ENCODE data around the gene ICAM2.

The ICAM2 gene

DNA sequence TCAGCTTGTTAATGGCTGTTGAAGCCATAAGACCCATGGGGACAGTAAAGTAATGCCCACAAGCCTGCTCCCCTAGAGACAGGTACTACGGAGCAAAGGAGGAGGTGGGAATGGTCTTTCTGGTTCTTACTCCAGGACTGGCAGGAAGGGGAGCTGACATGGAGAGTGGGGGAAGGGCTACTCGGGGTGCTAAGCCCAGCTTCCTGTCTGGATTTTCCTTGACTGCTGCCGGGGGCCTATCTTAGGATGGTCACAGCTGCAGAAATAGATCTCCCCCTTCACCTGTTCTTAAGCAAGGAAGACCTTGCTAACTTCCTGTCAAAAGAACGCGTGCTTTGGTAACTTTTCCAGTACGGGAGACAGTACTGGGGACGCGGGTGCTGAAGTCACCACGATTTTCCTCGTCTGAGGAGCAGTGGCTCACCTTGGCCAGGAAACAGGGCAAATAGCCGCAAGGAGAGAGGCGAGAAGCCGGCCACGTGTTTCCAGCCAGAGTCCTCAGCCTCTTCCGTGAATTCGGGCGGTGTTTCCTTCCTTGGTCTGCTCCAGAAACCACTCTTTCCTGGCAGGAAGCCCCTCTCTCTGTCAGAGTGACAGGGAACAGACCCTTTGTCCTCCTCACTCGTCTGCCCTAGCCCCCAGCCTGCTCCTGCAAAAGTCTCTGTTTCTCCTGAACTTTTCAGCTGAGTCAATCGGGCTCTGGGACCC lies 22.9 kb downstream of the ICAM2 start:
- TF ChIP-seq, protein P1, sequence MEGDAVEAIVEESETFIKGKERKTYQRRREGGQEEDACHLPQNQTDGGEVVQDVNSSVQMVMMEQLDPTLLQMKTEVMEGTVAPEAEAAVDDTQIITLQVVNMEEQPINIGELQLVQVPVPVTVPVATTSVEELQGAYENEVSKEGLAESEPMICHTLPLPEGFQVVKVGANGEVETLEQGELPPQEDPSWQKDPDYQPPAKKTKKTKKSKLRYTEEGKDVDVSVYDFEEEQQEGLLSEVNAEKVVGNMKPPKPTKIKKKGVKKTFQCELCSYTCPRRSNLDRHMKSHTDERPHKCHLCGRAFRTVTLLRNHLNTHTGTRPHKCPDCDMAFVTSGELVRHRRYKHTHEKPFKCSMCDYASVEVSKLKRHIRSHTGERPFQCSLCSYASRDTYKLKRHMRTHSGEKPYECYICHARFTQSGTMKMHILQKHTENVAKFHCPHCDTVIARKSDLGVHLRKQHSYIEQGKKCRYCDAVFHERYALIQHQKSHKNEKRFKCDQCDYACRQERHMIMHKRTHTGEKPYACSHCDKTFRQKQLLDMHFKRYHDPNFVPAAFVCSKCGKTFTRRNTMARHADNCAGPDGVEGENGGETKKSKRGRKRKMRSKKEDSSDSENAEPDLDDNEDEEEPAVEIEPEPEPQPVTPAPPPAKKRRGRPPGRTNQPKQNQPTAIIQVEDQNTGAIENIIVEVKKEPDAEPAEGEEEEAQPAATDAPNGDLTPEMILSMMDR (IDR thresholded peaks at IDR 0.05) = no peak

DNA sequence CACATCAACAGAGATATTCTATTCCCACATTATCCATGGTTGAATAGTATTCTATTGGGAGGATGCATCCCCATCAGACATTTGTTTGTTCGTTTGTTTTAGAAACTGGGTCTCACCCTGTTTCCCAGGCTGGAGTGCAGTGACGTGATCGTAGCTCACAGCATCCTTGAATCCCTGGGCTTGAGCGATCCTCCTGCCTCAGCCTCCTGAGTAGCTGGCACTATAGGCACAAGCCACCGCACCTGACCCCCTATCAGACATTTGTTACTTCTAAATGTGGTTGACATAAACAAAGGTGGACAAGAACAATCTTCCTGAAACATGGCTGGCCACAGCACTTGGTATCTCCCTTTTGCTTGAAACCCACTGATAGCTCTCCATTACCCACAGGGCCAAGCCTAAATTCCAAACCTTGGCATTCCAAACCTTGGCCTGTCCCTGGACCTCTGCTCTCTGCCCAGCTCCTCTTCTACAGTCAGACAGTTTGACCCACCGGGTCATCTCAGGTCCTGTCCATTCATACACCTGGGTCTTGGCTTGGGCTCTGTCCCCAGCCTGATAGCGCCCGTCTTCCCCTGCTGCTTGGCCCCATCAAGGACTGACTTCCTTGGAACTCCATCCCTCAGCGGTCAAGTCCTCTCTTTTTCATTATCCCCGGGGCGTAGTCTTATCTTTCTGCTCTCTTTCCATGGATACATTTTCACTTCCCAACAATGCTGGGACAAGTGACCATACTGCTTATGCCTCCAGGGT lies 23.8 kb downstream of the ICAM2 start:
- TF ChIP-seq, protein P1 (IDR thresholded peaks at IDR 0.05) = no peak

DNA sequence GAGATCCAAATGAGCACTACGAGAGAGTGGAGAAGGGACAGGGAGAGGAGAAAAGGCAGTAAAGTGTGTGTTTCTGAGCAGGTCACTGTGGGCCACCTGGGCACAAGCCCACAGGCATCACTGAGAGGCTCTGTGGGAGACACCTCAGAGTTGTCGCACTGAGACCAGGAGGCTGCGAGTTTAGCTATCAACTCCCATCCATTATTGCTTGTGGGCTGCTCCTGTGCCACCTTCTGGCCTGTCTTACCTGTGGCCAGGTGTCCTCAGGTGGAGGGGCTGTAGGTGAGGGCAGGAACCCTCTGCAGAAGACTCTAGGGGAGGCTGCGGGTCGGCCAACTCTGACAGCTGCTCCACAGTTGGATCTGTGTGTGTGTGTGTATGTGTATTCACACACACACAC lies 24.8 kb downstream of the ICAM2 start:
- TF ChIP-seq, protein P1 (IDR thresholded peaks at IDR 0.05) = no peak

DNA sequence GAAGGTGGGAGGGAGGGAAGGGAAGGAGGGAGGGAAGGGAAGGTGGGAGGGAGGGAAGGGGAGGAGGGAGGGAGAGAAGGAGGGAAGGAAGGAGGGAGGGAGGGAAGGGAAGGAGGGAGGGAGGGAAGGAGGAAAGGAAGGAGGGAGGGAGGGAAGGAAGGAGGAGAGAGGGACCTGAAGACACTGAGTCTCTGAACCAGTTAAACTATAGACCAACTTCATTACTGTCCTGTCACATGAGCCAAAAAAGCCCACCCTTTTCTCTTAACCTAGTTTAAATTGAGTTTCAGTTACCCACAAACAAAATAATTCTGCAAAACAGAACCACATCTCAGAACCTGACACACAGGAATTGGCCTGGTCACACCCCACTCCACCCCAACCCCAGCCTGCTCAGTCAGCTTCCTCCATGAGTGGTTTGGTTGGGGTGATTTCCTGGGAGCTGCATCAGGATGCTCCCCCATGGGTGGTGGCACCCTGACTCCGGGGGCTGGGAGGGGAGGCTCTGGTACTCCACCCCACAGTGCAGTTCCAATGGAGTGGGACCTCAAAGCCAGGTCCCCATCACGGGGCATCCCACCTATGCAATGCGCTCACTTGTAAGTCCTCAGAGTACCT lies 27.0 kb downstream of the ICAM2 start:
- TF ChIP-seq, protein P1 (IDR thresholded peaks at IDR 0.05) = no peak

DNA sequence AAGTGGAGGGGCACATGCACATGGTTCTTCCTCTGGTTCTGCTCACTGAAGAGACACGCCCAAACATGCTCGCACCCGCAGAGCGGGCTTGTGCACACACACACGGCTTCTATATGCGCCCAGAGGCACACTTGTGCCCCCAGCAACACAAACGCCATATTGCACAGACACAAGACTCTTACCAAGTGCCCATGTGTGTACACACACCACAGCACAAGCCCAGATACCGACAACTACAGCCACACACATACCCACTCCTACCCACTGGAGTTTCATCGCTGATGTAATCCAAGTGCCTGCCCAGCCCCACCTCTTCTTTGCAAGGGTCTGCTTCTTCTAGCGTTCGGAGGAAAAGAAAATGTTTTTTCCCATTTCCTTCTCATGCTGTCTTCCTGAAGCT lies 28.8 kb downstream of the ICAM2 start:
- TF ChIP-seq, protein P1 (IDR thresholded peaks at IDR 0.05) = no peak

DNA sequence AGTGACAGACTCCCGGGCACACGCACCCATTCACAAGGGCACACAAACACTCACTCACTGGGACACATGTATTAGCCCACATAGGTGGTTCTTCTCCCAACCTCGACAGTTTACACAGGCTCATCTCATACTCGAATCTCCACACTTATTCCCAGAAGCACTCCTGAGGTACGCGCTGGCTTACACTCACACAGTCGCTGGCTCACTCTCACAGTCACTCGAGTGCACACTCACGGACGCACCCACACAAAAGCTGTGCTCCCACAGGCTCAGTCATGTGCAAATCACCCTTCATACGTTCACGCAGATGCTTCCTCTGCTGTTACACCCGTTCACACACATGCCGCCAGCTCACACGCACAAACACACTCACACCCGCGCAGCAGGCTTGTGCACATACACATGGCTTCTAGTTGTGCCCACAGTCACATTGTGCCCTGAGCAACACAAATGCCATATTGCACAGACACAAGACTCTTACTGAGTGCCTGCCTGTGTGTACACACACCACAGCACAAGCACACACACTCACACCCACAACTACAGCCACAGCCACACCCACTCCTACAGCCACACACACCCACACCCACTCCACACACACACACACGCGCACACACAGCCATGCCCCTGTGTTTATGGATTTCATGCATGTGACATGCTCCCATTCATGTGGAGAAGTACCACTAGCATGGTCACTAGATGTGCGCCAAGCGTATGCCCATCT lies 30.6 kb downstream of the ICAM2 start:
- TF ChIP-seq, protein P1 (IDR thresholded peaks at IDR 0.05) = no peak
